Progenitor cell of endocrine pancreas (in vitro differentiated cells): ENCODE results near the gene FAM3A. TPM values are rescaled to one million over a fixed set of nuclear protein-coding genes. Genes with fewer than 3 reads are reported as not detected.

ENCODE experiments used
- DNase-seq: peaks from one replicate; pipeline ENCODE4 v3.0.0; 2021; ENCODE audit warnings: low spot score; ENCODE audit not compliant: unreplicated experiment
- H3K27ac Mint-ChIP-seq: 2 replicates; pipeline ENCODE4 v1.8.0; 2021; ENCODE audit warnings: mild to moderate bottlenecking, moderate library complexity, mixed read lengths
- H3K27me3 Mint-ChIP-seq: 2 replicates; pipeline ENCODE4 v1.8.0; 2021; ENCODE audit warnings: mixed read lengths
- H3K36me3 Mint-ChIP-seq: 2 replicates; pipeline ENCODE4 v1.8.0; 2022; ENCODE audit warnings: mixed read lengths; ENCODE audit not compliant: insufficient read depth
- H3K4me1 Mint-ChIP-seq: 2 replicates; pipeline ENCODE4 v1.8.0; 2021; ENCODE audit warnings: low read depth, mixed read lengths
- H3K4me3 Mint-ChIP-seq: 2 replicates; pipeline ENCODE4 v1.8.0; 2021; ENCODE audit warnings: low read depth, mild to moderate bottlenecking, moderate library complexity, mixed read lengths
- H3K9me3 Mint-ChIP-seq: 2 replicates; pipeline ENCODE4 v1.8.0; 2021; ENCODE audit warnings: low read depth, mixed read lengths
- CTCF ChIP-seq: fragments of 200-600 bp; sonication (generic); IDR thresholded peaks from one replicate; pipeline ENCODE4 v1.5.0; 2021; ENCODE audit warnings: antibody characterized with exemption, mild to moderate bottlenecking; ENCODE audit not compliant: unreplicated experiment
- total RNA-seq: library from RNA; stranded (reverse); gene quantifications from 2 replicates; pipeline ENCODE4 v1.2.1, GENCODE V29; 2021

The FAM3A gene
- total RNA-seq, 1 donor from 2014 or later: 34.3 TPM

- H3K9me3 Mint-ChIP-seq: peaks cover 6% of the 10 kb centered on the region
- H3K4me3 Mint-ChIP-seq: no peak overlapping the region
- no peaks in the 10 kb centered on the region for H3K27me3 Mint-ChIP-seq
- peaks cover 4% of the 10 kb centered on the region for H3K4me1 Mint-ChIP-seq
- DNase-seq: no peak
- no peak for TF ChIP-seq CTCF
- H3K27ac Mint-ChIP-seq: no peak overlapping the region
- H3K36me3 Mint-ChIP-seq: peaks cover under 1% of the 10 kb centered on the region
These were observed 21.3 kb downstream of the FAM3A start for GRCh38 chrX:154494715-154495114.

- Mint-ChIP-seq H3K4me1 (peaks cover 3% of the 10 kb centered on the region), H3K4me3 (peak within 1 kb of the TSS; percentile 78), H3K27ac (peak within 1 kb of the TSS; percentile 98), H3K9me3 (peaks cover 6% of the 10 kb centered on the region), H3K36me3 (peaks cover 2% of the 10 kb centered on the region), H3K27me3 (no peaks in the 10 kb centered on the region)
- no peak for TF ChIP-seq CTCF
- peak; percentile 81 for DNase-seq
These were observed 25.5 kb downstream of the FAM3A start, which contains the start of gene SLC10A3 for GRCh38 chrX:154490414-154491083. Gene SLC10A3, minus strand, starts transcription at chrX:154490629. Its CDS starts 1,689 bp downstream, at chrX:154488940.

- Mint-ChIP-seq H3K27me3 (no peaks in the 10 kb centered on the region), H3K9me3 (peaks cover 6% of the 10 kb centered on the region), H3K27ac (peak overlapping the region; percentile 84), H3K36me3 (peaks cover 2% of the 10 kb centered on the region), H3K4me1 (peaks cover 3% of the 10 kb centered on the region), H3K4me3 (peak overlapping the region; percentile 74)
- no peak for DNase-seq
- TF ChIP-seq CTCF: no peak
These were observed 26.0 kb downstream of the FAM3A start for GRCh38 chrX:154490021-154490413.

GRCh38 chrX:154489182-154489581 lies 26.9 kb downstream of the FAM3A start:
- peaks cover 2% of the 10 kb centered on the region for H3K36me3 Mint-ChIP-seq
- H3K27ac Mint-ChIP-seq: no peak overlapping the region
- peaks cover 3% of the 10 kb centered on the region for H3K4me1 Mint-ChIP-seq
- no peak for DNase-seq
- no peak for TF ChIP-seq CTCF
- H3K4me3 Mint-ChIP-seq: peak overlapping the region; percentile 74
- no peaks in the 10 kb centered on the region for H3K27me3 Mint-ChIP-seq
- H3K9me3 Mint-ChIP-seq: peaks cover 6% of the 10 kb centered on the region

- TF ChIP-seq CTCF: no peak
- no peaks in the 10 kb centered on the region for H3K27me3 Mint-ChIP-seq
- no peak overlapping the region for H3K4me3 Mint-ChIP-seq
- DNase-seq: no peak
- peaks cover 6% of the 10 kb centered on the region for H3K9me3 Mint-ChIP-seq
- H3K27ac Mint-ChIP-seq: no peak overlapping the region
- peaks cover 3% of the 10 kb centered on the region for H3K4me1 Mint-ChIP-seq
- peaks cover 3% of the 10 kb centered on the region for H3K36me3 Mint-ChIP-seq
These were observed 27.5 kb downstream of the FAM3A start for GRCh38 chrX:154488336-154489075.
